GM18507 (cell line): ENCODE data around the gene PRKCQ.
"Not testable (repeated sequence)": the region's sequence is repeated elsewhere in the genome, so short reads cannot be mapped to it uniquely, and the experiment has no call there.

Source experiments
- DNase-seq: peaks from one replicate; pipeline ENCODE4 v3.0.0; 2011; ENCODE audit warnings: low read depth; ENCODE audit not compliant: insufficient read length; ENCODE audit errors: extremely low spot score
- FAIRE-seq: peaks from 2 replicates; lab custom pipeline; 2011; peaks lifted over from hg19 to GRCh38; lab: Jason Lieb, UNC

Gene PRKCQ

GRCh38 chr10:6400821-6401465, 179.1 kb downstream of the PRKCQ start:
- DNase-seq (no peak), FAIRE-seq (no peak)

- FAIRE-seq: no peak
- DNase-seq: no peak
Observed at GRCh38 chr10:6400331-6400730, 179.7 kb downstream of the PRKCQ start.

DNA sequence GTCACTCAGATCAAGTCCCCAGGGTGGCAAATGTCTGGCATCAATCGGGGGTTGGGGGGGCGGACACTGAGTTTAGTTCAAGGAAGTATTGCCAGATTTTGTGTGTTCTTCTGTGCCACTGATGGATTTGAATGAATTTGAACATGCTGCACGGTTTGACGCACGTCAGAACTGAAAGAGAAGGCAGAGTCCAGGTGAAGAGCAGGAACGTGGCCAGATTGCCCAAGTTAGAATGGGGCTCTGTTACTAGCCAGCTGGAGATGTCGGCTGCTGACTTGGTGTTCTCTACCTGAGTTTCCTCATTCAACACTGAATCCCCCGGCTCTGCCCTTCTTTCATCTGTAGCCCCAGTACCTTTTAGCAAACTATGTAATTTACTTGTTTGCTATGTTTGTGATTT, 180.2 kb downstream of the PRKCQ start:
- FAIRE-seq (no peak), DNase-seq (no peak)

DNA sequence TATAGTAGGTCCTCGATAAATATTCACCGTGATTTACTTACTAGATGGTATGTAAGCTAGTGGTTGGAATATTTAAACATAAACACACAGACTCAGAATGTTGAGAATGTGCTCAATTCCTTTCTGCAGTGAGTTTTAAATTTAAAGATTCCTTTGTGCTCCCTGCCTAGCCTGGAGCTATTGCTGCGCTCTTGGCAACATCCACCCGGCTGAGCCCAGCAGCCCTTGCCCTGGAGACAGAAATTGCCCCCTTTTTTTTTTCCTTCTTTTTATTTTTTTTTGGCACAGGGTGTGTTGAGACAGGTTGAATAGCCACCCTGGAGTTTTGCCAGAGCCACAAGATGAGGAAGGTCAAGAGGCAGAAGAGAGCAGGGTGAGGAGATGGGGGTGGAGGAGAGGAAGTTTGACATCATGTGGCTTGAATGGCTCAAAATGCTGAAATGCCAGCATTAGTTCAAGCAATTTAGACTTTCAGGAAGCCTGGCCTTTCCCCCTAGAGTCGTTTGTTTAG, 180.8 kb downstream of the PRKCQ start:
- DNase-seq: no peak
- FAIRE-seq: no peak

- FAIRE-seq (no peak), DNase-seq (no peak)
Observed at GRCh38 chr10:6398399-6398798, 181.7 kb downstream of the PRKCQ start.

GRCh38 chr10:6396652-6397051, 183.4 kb downstream of the PRKCQ start:
- no peak for DNase-seq
- no peak for FAIRE-seq

GRCh38 chr10:6396226-6396625, 183.8 kb downstream of the PRKCQ start:
- no peak for DNase-seq
- no peak for FAIRE-seq

DNA sequence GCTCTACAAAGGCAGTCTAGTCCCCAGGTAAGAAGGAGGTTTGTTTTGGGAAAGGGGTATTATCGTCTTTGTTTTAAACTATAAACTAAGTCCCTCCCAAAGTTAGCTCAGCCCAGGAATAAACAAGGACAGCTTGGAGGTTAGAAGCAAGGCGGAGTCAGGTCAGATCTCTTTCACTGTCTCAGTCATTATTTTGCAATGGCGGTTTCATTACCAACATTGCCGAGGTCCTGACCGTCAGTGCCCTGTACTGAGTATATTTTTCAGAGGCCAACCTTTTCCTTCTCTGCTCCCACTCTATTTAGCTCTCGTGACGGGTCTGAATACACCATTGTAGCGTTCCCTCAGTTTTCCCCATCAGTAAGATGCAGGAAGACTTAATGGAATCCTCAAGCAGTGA, 184.5 kb downstream of the PRKCQ start:
- FAIRE-seq (no peak), DNase-seq (no peak)

DNA sequence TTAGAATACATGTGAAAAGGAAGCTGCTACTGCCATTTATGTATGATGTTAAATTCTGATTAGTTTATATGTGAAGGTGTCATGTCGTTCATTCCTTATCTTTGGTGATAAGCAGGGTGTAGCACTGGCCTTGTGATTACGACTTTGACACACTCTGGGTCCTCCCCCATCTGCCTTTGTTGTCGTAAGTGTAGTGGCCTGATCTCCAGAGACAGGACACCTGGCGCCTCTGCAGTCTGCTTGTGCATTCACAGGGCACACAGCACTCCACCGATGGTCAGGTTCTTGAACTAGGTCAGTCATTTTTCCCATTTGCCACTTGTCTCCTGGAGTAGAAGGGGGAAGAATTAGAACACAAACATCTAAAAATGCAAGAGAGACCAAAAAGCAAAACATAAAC, 186.0 kb downstream of the PRKCQ start:
- FAIRE-seq (no peak), DNase-seq (no peak)

DNA sequence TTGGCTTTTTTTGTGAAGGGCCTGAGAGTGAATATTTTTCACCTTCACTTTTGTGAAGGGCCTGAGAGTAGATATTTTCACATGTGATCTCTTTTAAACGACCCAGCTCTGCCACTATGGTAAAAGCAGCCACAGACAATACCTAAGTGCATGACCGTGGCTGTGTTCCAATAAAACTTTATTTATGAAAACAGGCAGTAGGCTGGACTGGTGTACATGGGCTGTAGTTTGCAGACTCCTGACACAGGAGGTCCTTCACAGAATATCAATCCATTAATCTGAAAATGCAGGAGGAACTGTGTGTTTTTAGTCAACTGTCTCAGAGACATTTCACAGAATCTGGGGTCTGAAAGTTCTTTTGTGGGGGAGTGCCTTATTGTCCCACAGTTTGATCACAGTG, 186.9 kb downstream of the PRKCQ start:
- no peak for FAIRE-seq
- no peak for DNase-seq

- DNase-seq (no peak), FAIRE-seq (peak; percentile 24)
Observed at GRCh38 chr10:6390213-6390845, 189.7 kb downstream of the PRKCQ start.

- FAIRE-seq: no peak
- no peak for DNase-seq
Observed at GRCh38 chr10:6388261-6388893, 191.7 kb downstream of the PRKCQ start.

DNA sequence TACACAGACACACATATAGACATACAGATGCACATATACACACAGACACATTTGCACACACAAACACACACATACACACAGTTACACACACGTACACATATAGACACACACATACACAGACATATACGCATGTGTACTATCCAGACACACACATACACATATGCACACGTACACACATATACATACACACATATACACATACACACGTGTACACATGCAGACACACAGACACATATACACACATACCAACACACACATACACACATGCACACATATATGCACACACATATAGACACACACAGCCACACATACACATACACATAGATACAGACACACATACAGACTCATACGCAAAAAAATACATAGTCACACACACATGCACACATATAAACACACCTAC, 193.1 kb downstream of the PRKCQ start:
- DNase-seq (no peak), FAIRE-seq (no peak)

- DNase-seq (no peak), FAIRE-seq (no peak)
Observed at GRCh38 chr10:6386346-6386745, 193.7 kb downstream of the PRKCQ start.

DNA sequence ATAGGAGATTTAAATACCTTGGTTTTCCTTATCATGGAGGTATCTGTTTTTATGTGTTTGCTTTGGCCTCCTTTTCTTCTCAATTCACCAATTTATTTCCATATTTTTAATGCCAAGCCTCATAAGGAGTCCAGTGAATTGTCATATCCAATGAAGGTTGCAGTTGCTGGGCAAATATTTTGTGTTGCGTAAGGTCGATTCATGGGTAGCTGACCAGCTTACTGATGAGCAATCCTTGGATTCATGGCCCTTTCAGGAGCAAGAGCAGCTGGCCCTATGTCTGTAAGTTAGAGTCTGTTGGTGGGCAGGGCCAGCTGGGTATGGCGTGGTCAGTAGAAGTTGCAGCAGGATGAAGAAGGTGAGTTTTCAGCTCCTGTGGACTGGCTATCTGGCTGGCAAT, 194.4 kb downstream of the PRKCQ start:
- DNase-seq: no peak
- no peak for FAIRE-seq

DNA sequence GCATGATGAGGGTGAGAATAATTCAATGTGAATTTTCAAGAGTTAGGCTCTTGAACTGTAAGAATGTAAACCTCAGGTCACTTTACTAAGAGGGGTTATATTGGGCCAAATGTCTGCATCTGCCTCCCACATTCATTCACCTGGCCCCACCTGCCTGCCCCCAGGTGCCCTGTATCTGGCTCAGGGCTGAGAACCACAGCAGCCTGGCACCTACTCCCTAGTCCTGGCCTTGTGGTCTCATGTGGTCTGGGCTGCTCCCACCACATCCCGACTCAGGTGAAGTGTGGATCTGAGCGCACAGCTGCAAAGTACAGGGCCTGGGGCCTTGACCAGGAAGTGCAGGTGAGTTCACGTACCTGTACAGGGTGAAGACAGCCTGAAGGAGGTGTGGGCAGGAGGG, 195.2 kb downstream of the PRKCQ start:
- DNase-seq (no peak), FAIRE-seq (no peak)

- no peak for FAIRE-seq
Observed at GRCh38 chr10:6384031-6384430, 196.0 kb downstream of the PRKCQ start.

GRCh38 chr10:6383096-6383812, 196.8 kb downstream of the PRKCQ start:
- DNase-seq (no peak), FAIRE-seq (no peak)

More at GRCh38 chr10:6384031-6384430, 196.0 kb downstream of the PRKCQ start:
- no peak for DNase-seq

GRCh38 chr10:6382081-6382480, 198.0 kb downstream of the PRKCQ start:
- DNase-seq (no peak), FAIRE-seq (peak; percentile 5)

- not testable (repeated sequence) for FAIRE-seq, DNase-seq
Observed at GRCh38 chr10:6380478-6380877, 199.6 kb downstream of the PRKCQ start.
